Heart right ventricle (tissue), 16 donors: ENCODE results near the gene CLSTN2. TPM values are rescaled to one million over a fixed set of nuclear protein-coding genes. Genes with fewer than 3 reads are reported as not detected.

Experiments used
- ATAC-seq, 8 donors: fragments of 200-7000 bp; cut with Tn5 transposase; one replicate each; pipeline ENCODE4 v1.9.1; 2020; ENCODE audit warnings: mild to moderate bottlenecking in 8 of 8, moderate library complexity in 8 of 8, moderate number of reproducible peaks in 1 of 8
- DNase-seq, 2 donors: peaks; one replicate each; pipeline ENCODE4 v3.0.0-alpha.2; 2020
- H3K27ac ChIP-seq, 10 donors: fragments of 200-600 bp; sonication (generic) in 2 of 10; one replicate each; pipeline versions ENCODE4 v1.5.0 to v1.8.0; 2020 to 2022; ENCODE audit warnings: mild to moderate bottlenecking in 3 of 10
- H3K27me3 ChIP-seq, 7 donors: fragments of 200-600 bp; one replicate each; pipeline ENCODE4 v1.8.0; 2021 to 2022; ENCODE audit warnings: mild to moderate bottlenecking in 2 of 7
- H3K36me3 ChIP-seq, 9 donors: fragments of 200-600 bp; sonication (generic) in 1 of 9; one replicate each; pipeline versions ENCODE4 v1.5.0 to v1.8.0; 2020 to 2022; ENCODE audit warnings: mild to moderate bottlenecking in 2 of 9
- H3K4me1 ChIP-seq, 9 donors: fragments of 200-600 bp; sonication (generic) in 1 of 9; one replicate each; pipeline versions ENCODE4 v1.5.0 to v1.8.0; 2020 to 2022; ENCODE audit warnings: mild to moderate bottlenecking in 4 of 9
- H3K4me3 ChIP-seq, 10 donors: fragments of 200-600 bp; sonication (generic) in 2 of 10; one replicate each; pipeline versions ENCODE4 v1.5.0 to v1.8.0; 2020 to 2022; ENCODE audit warnings: mild to moderate bottlenecking in 7 of 10, moderate library complexity in 2 of 10
- H3K9me3 ChIP-seq, 11 donors: fragments of 200-600 bp in 10 of 11; sonication (generic) in 2 of 11; one replicate each; pipeline versions ENCODE4 v1.5.0 to v1.8.0; 2013 to 2022; ENCODE audit warnings: mild to moderate bottlenecking in 2 of 11, control low read depth in 1 of 11, moderate library complexity in 1 of 11
- WGBS, 2 donors: extraction: QIAGEN DNeasy Blood & Tissue Kit; methylation state at CpG; one replicate each; pipeline ENCODE4 v1.1.7; 2013; ENCODE audit warnings: inconsistent platforms in 1 of 2; 5-methylcytosine and 5-hydroxymethylcytosine counted together
- intact Hi-C, 10 donors: fragments of 100-400 bp; cut with DNase I; formaldehyde crosslinking; loops; one replicate each; pipeline versions ENCODE4 v1.11.1 to v1.14.2; 2022
- polyA plus RNA-seq, 2 donors: library from polyadenylated mRNA; stranded (reverse); fragments of 200-250 nt; gene quantifications; one replicate each; pipeline ENCODE4 v1.2.3, GENCODE V29; 2013
- total RNA-seq, 10 donors: library from RNA; stranded (reverse); fragmentation: NEBNext Ultra II Directional in 3 of 10; extraction: Animal tissue kit (Norgen Biotek cat#: 25700) in 3 of 10; gene quantifications; one replicate each; pipeline versions ENCODE4 v1.2.1 to v1.2.4, GENCODE V29; 2021 to 2023
- TF ChIP-seq, protein P1 (sequence below), 9 donors: fragments of 200-600 bp; sonication (generic) in 2 of 9; IDR thresholded peaks; one replicate each; pipeline versions ENCODE4 v1.5.0 to v1.8.0; 2021 to 2022; ENCODE audit warnings: antibody characterized with exemption in 9 of 9, mild to moderate bottlenecking in 5 of 9, moderate library complexity in 1 of 9
- donor health status: Arrhythmogenic right ventricular cardiomyopathy.
- donor health status: ischemic (EF 13 %, LVEDD 7.1; RV severe dilation, severe dysfunction).
- donor health status: healthy with polysubstance abuse.
- donor health status: DM: no; HTN: yes; CAD: no.
- donor health status: DM: no; HTN: no; CAD: no.
- donor health status: ischemic (EF 25% LVEDD 6.9; RV normal size, moderate dysfunction).
- donor health status: ischemic (EF 25% LVEDD 5.7; RV mildly dilated, moderate dysfunction).
- donor health status: healthy.
- donor health status: DM: yes; HTN: yes; CAD: no.
- donor health status: Ischemic cardiomyopathy.
- donor health status: ischemic (EF 35%, LVEDD 5.7; RV mildly dilated, moderate dysfunction).
- donor health status: nonischemic (EF 11% LVEDD 7.7; RV severe dilation, severe dysfunction).
- donor health status: DM: yes; HTN: yes; CAD: no.
- donor health status: PGD.
- donor health status: ischemic (EF 29% LVEDD 5.4; RV normal size, mild dysfunction).
- donor health status: nonischemic (EF 23%, LVEDD 6.1; RV moderate dilation, normal function).

The CLSTN2 gene
- total and polyA plus RNA-seq, 12 donors = 0.57 to 10.7 (median 4.4) TPM

DNA sequence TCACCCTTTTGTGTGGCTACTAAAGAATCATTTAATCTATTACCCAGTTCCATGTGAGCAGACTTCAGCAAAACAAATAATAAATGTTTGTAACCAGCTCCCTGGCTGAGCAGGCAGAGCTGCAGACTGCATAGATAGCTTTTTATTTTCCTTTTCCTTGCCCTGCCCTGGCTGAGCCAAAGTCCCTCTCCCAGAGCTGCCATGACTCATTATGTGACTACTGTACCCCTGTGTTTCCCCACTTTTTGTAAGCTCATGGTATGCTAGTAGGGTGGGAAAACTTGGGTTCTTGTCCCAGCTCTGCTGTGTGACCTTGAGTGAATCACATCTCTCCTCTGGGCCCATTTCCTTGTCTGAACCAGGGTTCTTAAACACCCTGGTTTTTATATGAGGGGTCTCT, 127.5 kb downstream of the CLSTN2 start:
- DNase-seq (no peak), ATAC-seq (no peak)
- intact Hi-C loops = no loop called here
- Histone ChIP-seq H3K27ac (no peak overlapping the region), H3K27me3 (peaks cover 0 to 6% (median 5%) of the 10 kb centered on the region in 7 donors), H3K36me3 (no peaks in the 10 kb centered on the region), H3K4me1 (no peaks in the 10 kb centered on the region), H3K9me3 (peaks cover 0 to 10% (median 0%) of the 10 kb centered on the region in 11 donors), H3K4me3 (no peak overlapping the region)
- TF ChIP-seq, protein P1, sequence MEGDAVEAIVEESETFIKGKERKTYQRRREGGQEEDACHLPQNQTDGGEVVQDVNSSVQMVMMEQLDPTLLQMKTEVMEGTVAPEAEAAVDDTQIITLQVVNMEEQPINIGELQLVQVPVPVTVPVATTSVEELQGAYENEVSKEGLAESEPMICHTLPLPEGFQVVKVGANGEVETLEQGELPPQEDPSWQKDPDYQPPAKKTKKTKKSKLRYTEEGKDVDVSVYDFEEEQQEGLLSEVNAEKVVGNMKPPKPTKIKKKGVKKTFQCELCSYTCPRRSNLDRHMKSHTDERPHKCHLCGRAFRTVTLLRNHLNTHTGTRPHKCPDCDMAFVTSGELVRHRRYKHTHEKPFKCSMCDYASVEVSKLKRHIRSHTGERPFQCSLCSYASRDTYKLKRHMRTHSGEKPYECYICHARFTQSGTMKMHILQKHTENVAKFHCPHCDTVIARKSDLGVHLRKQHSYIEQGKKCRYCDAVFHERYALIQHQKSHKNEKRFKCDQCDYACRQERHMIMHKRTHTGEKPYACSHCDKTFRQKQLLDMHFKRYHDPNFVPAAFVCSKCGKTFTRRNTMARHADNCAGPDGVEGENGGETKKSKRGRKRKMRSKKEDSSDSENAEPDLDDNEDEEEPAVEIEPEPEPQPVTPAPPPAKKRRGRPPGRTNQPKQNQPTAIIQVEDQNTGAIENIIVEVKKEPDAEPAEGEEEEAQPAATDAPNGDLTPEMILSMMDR (IDR thresholded peaks at IDR 0.05) = no peak

DNA sequence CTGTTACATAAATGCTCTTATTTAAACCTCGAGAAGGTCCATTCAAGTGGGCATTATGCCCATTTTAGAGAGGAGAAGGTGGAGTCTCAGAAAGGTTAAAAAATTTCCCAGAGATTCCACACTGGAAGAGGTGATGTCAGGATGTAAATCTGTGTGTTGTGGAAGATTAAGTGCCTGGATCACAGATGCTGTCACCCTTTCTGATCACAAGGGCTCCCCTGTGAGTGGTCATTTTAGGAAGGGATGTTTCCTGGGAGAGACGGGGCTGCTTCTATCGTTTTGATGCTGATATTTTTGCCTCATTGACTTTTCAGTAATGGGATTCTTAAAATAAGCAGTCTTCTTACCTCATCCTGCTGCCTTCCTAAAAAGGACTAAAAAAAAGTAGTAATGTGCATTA, 132.5 kb downstream of the CLSTN2 start:
- intact Hi-C loops = no loop called here
- H3K4me3 ChIP-seq = no peak overlapping the region
- H3K27ac ChIP-seq = no peak overlapping the region
- H3K36me3 ChIP-seq = no peaks in the 10 kb centered on the region
- TF ChIP-seq, protein P1 (IDR thresholded peaks at IDR 0.05) = no peak
- no peaks in the 10 kb centered on the region for H3K4me1 ChIP-seq
- ATAC-seq (no peak), DNase-seq (no peak)
- WGBS, 2 donors = 62 to 67% methylated on average over 3 of the region's 3 CpGs
- H3K9me3 ChIP-seq = peaks cover 0 to 10% (median 0%) of the 10 kb centered on the region in 11 donors
- peaks cover 0 to 5% (median 0%) of the 10 kb centered on the region in 7 donors for H3K27me3 ChIP-seq

DNA sequence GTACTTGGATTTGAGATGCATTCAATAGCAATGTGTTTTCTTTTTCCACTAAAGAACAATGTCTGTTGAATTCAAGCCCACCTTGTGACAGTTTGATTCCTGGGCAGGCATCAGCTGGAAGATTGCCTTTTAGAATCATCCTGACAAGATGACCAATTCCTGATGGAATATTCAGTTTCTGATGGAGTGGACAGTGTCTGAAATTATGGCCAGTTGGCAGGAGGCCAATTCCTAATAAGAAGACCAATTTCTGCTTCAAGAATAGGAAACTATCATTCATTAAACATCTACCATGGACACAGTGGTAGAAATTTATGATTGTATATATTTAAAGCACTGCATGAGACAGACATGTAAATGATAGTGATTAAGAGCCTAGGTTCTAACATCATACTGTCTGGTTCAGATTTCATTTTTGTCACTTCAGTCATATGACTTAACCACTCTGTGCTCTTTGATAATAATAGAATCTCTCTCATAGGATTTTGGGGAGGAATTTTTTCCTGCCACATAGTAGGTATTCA, 133.6 kb downstream of the CLSTN2 start:
- TF ChIP-seq, protein P1 (IDR thresholded peaks at IDR 0.05) = no peak
- no peak overlapping the region for H3K4me3 ChIP-seq
- H3K27me3 ChIP-seq = peaks cover 0 to 5% (median 0%) of the 10 kb centered on the region in 7 donors
- intact Hi-C loops = no loop called here
- DNase-seq (no peak), ATAC-seq (no peak)
- peaks cover 0 to 10% (median 0%) of the 10 kb centered on the region in 11 donors for H3K9me3 ChIP-seq
- no peak overlapping the region for H3K27ac ChIP-seq
- no peaks in the 10 kb centered on the region for H3K4me1 ChIP-seq
- H3K36me3 ChIP-seq = no peaks in the 10 kb centered on the region

DNA sequence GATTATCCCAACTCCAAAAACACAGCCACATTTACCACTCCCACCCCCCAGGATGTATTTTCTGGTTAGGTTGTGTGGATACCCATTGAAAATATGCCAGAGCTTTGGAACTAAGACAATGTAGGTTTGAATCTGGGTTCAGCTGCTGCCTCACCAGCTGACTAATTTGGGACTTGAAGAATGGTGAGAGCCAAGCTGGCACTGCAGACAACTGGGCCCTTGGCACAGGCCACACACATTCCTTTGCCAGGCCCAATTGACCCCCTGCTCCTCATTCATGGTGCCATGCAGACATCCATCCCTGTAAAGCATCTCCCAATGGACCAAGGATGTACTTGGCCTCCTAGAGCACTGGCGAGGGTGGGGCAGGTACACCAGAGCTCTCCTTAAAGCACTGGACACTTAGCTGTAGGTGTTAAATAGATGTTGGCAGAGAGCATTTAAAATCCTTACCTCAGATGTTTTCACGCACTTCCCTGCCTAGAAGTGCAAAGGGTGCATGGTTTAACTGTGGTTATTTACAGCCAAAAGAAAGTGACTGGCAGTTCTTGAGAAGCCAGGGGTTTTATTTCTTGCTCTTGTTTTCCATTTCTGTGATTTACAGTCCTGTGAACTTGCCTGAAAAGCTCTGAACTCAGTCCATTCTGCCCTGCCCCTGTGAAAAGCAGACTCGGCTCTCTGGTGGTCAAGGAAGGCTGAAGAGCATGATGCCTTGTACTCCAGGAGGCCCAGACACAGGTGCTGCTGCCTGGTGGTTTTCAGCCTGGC, 138.5 kb downstream of the CLSTN2 start:
- DNase-seq = no peak
- WGBS, 2 donors = 82 to 86% methylated on average over 3 of the region's 3 CpGs
- H3K4me1 ChIP-seq = no peaks in the 10 kb centered on the region
- H3K27me3 ChIP-seq = peaks cover 0 to 5% (median 0%) of the 10 kb centered on the region in 7 donors
- H3K36me3 ChIP-seq = no peaks in the 10 kb centered on the region
- no peak for ATAC-seq
- no peak overlapping the region for H3K27ac ChIP-seq
- H3K4me3 ChIP-seq = no peak overlapping the region
- H3K9me3 ChIP-seq = no peaks in the 10 kb centered on the region
- intact Hi-C loops = no loop called here
- TF ChIP-seq, protein P1 (IDR thresholded peaks at IDR 0.05) = no peak
